Activated CD4-positive, alpha-beta T cell treated with anti-CD3 and anti-CD28 coated beads, Interleukin-2, amount 50 U/mL, for 4 hours (primary cell): ENCODE data around the gene PRPF4.

Experiments
- DNase-seq, 2 experiments: peaks; one replicate each; pipeline ENCODE4 v3.0.0-alpha.2; 2020

PRPF4 gene

DNA sequence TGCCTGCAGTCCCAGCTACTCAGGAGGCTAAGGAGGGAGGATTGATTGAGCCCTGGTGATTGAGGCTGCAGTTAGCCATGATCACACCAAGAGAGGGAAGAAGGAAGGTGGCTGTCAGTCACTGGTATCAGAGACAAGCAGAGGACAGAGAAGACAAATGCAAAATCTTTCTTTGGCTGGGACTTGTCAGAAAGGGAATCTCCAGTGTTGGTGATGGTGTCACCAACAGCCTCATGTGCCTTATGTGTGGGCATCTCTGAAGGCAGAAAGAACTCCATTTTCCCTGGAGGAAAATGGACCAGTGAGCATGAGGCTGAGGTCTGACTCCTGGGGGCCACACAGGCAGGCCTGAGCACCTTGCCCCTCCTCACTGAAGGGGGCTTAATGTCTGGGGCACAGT lies 39.8 kb downstream of the PRPF4 start:
- DNase-seq, result no peak

DNA sequence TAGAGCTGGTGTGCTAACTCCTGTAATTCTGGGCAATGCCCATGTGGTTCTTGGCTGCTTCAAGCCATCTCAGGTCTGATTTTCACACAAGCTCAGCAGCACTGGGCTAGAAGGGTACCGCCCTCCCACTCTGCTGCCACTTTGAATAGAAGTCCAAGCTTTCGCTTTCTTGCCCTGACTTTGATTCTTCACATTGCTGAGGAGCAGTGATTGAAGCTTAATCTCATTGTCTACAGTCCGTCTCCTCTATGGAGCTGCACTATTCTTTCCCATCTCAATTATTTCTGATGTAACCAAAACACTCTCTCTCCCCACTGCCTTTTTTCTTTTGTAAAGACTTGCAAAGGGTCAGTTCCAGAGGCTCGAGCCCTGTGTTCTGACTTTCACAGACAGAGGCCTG lies 40.6 kb downstream of the PRPF4 start:
- DNase-seq, result no peak

DNA sequence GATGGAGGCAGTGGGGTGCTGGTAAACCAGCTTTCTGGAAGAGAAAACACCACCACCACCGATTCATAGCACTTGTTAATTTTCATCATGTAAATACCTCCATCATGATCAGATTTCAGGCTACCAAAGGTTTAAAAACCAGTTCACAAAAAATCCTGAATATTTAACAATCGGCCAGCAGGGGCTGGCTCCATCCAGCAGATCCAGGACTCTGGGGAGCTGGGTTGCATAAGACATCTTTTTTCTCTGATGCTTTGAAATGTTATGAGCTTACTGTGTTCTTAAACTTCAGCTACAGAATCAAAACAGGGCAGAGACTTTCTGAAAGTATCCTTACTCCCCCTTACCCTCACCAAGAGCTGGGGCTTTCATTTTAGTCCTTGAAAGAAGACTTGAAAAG lies 42.3 kb downstream of the PRPF4 start:
- no peak for DNase-seq

DNA sequence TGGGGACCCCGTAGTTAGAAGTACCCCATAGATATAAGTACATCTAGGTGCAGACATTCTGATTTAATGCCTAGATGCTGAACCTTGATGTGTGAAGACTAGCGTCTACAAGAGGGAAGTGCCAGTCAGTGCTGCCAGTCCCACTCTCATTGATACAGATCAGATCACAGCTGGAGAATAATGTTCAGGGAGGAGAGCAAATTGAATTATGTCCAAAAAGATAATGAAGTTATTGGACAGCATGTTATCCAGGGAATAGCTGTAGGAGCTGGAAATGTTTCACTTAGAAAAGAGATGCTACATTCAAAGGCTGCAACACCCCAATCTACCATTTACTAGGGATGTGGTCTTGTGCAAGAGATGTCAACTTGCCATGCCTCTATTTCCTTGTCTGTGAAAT lies 43.6 kb downstream of the PRPF4 start:
- DNase-seq, result no peak

DNA sequence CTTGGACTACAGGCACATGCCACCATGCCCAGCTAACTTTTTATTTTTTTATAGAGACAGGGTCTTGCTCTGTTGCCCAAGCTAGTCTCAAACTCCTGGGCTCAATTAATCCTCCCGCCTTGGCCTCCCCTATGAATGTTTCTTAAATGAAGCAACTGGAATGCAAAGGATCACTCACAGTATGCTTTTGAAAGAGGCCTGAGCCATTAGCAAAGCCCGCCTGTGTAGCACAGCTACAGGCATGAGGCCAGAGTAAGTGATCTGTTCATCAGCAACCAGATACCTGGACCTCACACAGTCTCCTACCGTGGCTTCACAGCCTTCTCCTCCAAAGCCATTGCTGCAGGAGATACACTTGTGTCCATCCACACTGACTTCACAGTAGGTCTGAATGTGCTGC lies 44.6 kb downstream of the PRPF4 start:
- DNase-seq, result no peak

DNA sequence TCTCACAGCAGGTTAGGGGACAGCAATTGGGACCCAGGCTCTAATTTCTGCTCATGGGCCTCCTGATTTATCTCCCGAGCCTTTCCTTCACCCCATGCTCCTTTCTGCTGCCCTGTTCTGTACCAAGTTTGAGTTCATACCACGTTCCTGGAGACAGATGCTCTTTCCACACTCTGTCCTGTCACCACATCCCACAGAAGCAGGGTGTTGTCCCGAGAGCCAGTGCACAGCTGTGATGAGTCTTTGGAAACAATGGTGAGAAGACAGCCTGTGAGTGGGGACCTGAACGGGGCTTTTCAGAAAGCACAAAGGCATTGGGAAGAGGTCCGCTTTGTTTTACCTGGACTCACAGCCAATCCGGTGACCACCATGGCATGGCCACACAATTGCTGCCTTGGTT lies 47.2 kb downstream of the PRPF4 start:
- DNase-seq, result no peak

DNA sequence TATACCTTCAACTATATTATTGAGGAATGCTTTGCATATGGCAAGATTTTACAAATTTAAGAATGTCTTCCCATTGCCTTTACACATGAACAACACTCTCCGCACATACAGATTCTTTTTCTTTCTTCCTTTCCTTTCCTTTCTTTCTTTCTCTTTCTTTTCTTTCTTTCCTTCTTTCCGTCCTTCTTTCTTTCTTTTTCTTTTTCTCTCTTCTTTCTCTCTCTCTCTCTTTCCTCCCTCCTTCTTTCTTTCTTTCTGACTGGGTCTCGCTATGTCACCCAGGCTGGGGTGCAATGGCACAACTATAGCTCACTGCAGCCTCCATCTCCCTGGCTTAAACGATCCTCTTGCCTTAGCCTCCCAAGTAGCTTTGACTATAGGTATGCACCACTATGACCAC lies 50.8 kb downstream of the PRPF4 start:
- no peak for DNase-seq

DNA sequence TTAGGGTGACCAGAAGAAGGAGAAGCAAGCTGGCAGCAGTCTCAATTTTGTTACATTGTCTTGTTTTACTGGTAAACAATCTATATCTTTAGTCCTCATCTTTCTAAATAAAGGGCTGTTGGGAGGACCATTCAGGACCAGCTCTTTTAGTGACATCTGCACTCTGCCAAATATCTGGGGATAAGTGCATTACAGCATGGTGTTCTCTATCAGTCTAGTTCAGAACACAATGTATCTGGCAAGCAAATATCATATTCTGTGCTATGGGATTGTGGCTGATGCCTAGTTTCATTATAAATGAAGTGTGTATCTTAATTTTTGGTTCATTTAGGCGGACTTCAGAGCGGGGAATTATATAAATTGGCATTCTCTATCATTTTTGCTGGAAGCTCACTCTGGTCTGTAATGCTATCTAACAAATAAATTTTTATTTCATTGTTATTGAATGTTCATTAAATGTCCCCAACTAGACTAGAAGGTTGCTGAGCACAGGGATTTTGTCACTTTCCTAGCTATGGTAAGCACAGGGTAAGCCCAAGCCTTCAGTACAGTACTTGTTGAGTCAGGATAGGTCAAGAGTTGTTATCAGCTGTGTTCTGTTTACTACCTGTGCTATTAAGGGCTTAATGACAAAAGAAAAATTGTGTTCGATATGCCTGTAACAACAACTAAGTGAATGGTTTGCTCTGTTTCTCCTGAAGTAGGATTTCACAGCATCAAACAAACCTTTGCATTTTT lies 52.8 kb downstream of the PRPF4 start:
- no peak for DNase-seq

DNA sequence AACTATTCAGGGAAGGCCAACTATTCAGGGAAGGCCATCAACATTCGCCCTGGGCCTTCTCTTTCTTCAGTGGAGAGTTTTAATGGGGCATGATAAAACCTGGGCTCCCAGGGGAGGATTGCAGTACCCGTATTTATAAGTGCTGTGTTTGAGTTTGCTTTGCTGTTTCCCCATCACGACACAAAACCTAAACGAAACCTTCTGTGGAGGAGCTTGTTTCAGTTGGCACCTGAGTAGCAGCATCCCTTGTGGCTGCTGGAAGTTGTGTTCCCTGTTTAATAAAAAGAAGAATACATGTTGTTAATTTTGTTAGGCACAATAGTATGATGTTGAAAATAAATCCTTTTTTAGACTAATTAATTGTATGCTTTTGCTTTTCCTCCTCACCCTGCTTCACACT lies 56.3 kb downstream of the PRPF4 start:
- DNase-seq, result no peak

DNA sequence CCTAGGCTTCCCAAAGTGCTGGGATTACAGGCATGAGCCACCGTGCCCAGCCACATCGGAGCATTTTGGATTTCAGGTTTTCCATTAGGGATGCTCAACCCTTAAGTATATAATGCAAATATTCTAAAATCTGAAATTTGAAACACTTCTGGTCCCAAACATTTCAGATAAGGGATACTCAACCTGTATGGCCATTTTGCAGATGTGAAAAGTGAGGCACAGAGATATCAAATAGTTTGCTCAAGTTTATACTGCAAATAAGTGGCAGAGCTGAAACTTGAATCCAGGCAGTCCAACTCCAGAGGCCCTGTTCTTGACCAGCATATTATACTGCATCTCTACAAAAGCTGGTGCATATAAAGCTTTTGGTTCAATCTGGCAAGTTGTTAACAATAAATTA lies 62.3 kb downstream of the PRPF4 start:
- no peak for DNase-seq

DNA sequence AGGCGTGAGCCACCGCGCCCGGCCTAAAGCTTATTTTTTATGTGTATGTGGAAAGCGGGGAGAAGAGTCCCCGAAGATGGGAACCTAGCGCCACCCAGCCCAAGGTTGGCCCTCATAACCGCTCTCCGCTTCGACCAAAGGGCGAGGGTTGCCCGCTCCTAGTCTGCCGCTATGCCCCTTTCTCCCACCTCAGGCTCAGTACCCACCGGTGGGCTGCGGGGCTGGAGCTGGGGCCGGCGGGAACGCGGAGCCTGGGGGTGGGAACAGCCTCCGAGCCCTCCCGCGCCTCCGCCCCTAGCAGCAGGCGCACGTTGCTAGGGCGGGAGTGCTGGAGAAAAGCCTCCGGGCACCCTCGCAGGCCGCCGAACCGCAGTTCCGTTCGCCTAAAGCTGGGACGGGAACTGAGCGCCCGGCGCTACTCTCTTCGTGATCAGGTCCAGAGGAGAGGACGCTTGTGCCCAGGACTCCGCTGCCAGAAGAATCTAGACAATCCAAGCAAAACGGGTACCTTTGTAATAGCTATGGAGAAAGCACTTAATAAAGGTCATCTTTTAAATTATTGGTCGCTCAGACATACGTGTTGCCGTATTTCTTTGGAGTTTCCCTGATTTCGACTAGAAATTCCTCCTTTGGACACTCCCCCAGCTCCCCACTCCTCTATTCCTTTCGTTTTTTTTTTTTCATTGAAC lies 64.7 kb downstream of the PRPF4 start, which contains the start of gene WDR31:
TSS of gene WDR31 (minus strand) at position 265 of the 689 bp plus-strand sequence. CDS start 8,253 bp downstream, outside the sequence.
- peak; percentile 73 to 76 for DNase-seq

DNA sequence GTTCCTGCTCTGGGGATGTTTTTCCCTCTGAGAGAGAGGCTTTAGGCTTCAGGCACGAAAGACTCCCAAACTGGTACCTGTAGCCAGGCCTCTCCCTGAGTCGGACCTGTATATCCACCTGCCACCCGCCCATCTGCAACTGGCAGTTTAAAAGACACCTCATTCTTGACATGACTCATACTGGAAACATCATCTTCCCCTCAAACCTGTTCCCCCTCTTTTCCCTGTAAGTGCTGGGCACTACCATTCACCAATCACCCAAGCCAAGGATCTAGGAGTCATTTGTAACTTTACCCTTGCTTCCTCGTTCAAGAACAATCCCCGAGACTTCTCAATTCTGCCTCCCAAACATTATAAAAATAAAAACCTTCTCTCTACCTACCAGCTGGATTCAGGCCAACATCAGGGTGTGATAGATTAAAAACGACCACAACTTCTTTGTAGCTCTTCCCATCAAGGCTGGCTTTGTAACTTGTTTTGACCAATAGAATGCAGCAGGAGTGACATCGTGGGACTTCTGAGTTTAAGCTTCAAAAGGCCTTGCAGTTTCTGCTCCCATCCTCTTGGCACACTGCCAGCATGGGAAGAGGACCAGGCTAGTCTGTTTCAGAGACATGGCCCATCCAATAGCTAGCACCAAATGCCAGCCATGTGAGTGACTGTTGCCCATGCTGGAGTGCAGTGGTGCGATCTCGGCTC lies 66.4 kb downstream of the PRPF4 start:
- no peak for DNase-seq
